Activated T-helper 17 cell treated with anti-CD3 and anti-CD28 coated beads, Interleukin-2, amount 50 U/mL, for 72 hours (primary cell): ENCODE results near the gene KRT83. TPM values are rescaled to one million over a fixed set of nuclear protein-coding genes. Genes with fewer than 3 reads are reported as not detected.

Experiments used
- ATAC-seq: fragments of 150-1000 bp; cut with Tn5 transposase; replicated peaks from 2 replicates; pipeline ENCODE4 v1.10.0; 2021; ENCODE audit warnings: mild to moderate bottlenecking, moderate library complexity
- H3K27ac Mint-ChIP-seq: one replicate; pipeline ENCODE4 v1.8.0; 2022; ENCODE audit warnings: mixed read lengths
- H3K27me3 Mint-ChIP-seq: one replicate; pipeline ENCODE4 v1.8.0; 2022; ENCODE audit warnings: mixed read lengths
- H3K36me3 Mint-ChIP-seq: one replicate; pipeline ENCODE4 v1.8.0; 2022; ENCODE audit warnings: low read depth, mild to moderate bottlenecking, mixed read lengths
- H3K4me1 Mint-ChIP-seq: one replicate; pipeline ENCODE4 v1.8.0; 2022; ENCODE audit warnings: mixed read lengths
- H3K4me3 Mint-ChIP-seq: one replicate; pipeline ENCODE4 v1.8.0; 2022; ENCODE audit warnings: mild to moderate bottlenecking, mixed read lengths
- H3K9me3 Mint-ChIP-seq: one replicate; pipeline ENCODE4 v1.8.0; 2022; ENCODE audit warnings: mixed read lengths
- total RNA-seq, 2 donors: library from RNA; stranded (reverse); gene quantifications; one replicate each; pipeline ENCODE4 v1.2.3, GENCODE V29; 2022

The KRT83 gene
- total RNA-seq, 2 donors from 2014 or later: not detected

GRCh38 chr12:52264435-52264825 is 56.8 kb downstream of the KRT83 start:
- no peaks in the 10 kb centered on the region for H3K9me3 Mint-ChIP-seq
- H3K36me3 Mint-ChIP-seq: no peaks in the 10 kb centered on the region
- H3K27ac Mint-ChIP-seq: no peak overlapping the region
- H3K4me3 Mint-ChIP-seq: no peak overlapping the region
- H3K4me1 Mint-ChIP-seq: no peaks in the 10 kb centered on the region
- no peak for ATAC-seq
- peaks cover 23% of the 10 kb centered on the region for H3K27me3 Mint-ChIP-seq

Other genes with a start within 250 kb of the KRT83 start
- gene SMIM41, start 241.7 kb downstream of the KRT83 start, total RNA-seq: not detected
- not detected for gene KRT80, start 129.4 kb downstream of the KRT83 start, total RNA-seq
- 10 to 100 TPM in 1 of 2 donors, 1 to 10 TPM in 1; 7.6 to 12.5 TPM for gene KRT7, start 88.2 kb downstream of the KRT83 start, total RNA-seq
- 1 to 10 TPM in 1 of 2 donors, under 1 TPM in 1; 0.56 to 2.1 TPM for gene KRT86, start 46.8 kb downstream of the KRT83 start, total RNA-seq
- gene KRT81, start 29.9 kb downstream of the KRT83 start, total RNA-seq: not detected
- gene KRT85, start 46.1 kb upstream of the KRT83 start, total RNA-seq: not detected
- not detected for gene KRT84, start 64.3 kb upstream of the KRT83 start, total RNA-seq
- not detected for gene KRT82, start 84.9 kb upstream of the KRT83 start, total RNA-seq
- not detected for gene KRT75, start 113.0 kb upstream of the KRT83 start, total RNA-seq
- gene KRT6B, start 130.7 kb upstream of the KRT83 start, total RNA-seq: not detected
- not detected for gene KRT6C, start 152.4 kb upstream of the KRT83 start, total RNA-seq
- not detected for gene KRT6A, start 171.9 kb upstream of the KRT83 start, total RNA-seq
- gene KRT5, start 199.0 kb upstream of the KRT83 start, total RNA-seq: not detected
- not detected for gene KRT71, start 231.7 kb upstream of the KRT83 start, total RNA-seq